ENCODE data around the gene SCFD2. TPM values are rescaled to one million over a fixed set of nuclear protein-coding genes. Genes with fewer than 3 reads are reported as not detected.
"Not testable (repeated sequence)": the region's sequence is repeated elsewhere in the genome, so short reads cannot be mapped to it uniquely, and the experiment has no call there.

The SCFD2 gene
- total RNA-seq, 1 experiment from 2014 or later = 7.4 TPM

DNA sequence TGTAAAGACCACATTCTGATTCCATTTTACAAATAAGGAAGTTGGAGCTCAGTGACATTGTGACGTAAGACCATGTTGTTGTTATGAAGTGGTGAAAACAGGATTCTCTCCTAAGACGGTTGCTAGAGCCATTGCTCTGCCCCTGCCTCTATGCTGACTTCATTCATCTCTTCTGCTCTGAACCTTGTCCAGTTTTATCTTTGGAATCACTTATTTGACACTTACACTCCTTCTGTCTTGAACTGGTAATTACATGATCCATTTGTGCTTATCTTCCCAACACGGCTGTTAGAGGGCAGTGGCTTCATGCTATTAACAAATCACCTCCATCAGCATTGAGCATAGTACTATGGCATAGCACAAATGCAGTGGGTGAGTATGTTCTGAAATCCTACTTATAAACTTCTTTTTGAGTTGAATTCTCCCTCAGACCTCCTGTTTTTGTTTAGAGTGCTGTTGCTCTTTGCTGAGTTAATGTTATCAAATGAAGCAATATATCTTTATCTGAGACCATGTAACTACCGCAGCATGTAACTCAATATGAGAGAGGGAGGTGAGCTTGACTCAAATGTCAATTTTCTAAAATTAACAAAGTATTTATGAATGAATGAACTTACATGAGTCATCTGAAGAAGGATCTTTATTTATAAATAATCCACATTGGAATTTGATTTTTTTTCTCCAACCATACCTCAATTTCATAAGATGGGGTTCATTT is 326.0 kb downstream of the SCFD2 start:
- no peaks in the 10 kb centered on the region for H3K27me3 ChIP-seq (ENCODE audit: control insufficient read depth, insufficient read depth, low read length)
- intact Hi-C loops (cut with micrococcal nuclease; ENCODE audit: unreplicated experiment) = no loop called here
- no peak for ATAC-seq
- H3K27ac ChIP-seq (ENCODE audit: low read length) = no peak overlapping the region
- in situ Hi-C loops (cut with HindIII; ENCODE audit: low pct_unique_long_range_greater_than_20kb, low sequenced_read_pairs) = no loop called here
- ChIA-PET POLR2A (no interaction called here), CTCF (no interaction called here)
- no TSS peak for BruUV-seq (replicated peaks)
- no peaks in the 10 kb centered on the region for H3K36me3 ChIP-seq (ENCODE audit: control insufficient read depth, insufficient read depth, low read length)
- no peak for DNase-seq (ENCODE audit: low read depth, low spot score)
- H3K4me3 ChIP-seq (ENCODE audit: low read depth in 2 of 2, low read length in 2 of 2) = no peak overlapping the region
- H3K4me1 ChIP-seq (ENCODE audit: control insufficient read depth, insufficient read depth, low read length) = no peaks in the 10 kb centered on the region
- no peak for TF ChIP-seq POLR2AphosphoS5 (IDR thresholded peaks at IDR 0.05; ENCODE audit: low read depth, low read length)
- TF ChIP-seq, protein P1, sequence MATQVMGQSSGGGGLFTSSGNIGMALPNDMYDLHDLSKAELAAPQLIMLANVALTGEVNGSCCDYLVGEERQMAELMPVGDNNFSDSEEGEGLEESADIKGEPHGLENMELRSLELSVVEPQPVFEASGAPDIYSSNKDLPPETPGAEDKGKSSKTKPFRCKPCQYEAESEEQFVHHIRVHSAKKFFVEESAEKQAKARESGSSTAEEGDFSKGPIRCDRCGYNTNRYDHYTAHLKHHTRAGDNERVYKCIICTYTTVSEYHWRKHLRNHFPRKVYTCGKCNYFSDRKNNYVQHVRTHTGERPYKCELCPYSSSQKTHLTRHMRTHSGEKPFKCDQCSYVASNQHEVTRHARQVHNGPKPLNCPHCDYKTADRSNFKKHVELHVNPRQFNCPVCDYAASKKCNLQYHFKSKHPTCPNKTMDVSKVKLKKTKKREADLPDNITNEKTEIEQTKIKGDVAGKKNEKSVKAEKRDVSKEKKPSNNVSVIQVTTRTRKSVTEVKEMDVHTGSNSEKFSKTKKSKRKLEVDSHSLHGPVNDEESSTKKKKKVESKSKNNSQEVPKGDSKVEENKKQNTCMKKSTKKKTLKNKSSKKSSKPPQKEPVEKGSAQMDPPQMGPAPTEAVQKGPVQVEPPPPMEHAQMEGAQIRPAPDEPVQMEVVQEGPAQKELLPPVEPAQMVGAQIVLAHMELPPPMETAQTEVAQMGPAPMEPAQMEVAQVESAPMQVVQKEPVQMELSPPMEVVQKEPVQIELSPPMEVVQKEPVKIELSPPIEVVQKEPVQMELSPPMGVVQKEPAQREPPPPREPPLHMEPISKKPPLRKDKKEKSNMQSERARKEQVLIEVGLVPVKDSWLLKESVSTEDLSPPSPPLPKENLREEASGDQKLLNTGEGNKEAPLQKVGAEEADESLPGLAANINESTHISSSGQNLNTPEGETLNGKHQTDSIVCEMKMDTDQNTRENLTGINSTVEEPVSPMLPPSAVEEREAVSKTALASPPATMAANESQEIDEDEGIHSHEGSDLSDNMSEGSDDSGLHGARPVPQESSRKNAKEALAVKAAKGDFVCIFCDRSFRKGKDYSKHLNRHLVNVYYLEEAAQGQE (IDR thresholded peaks at IDR 0.05; ENCODE audit: insufficient read depth in 1 of 2, low read depth in 2 of 2, low read length in 1 of 2) = no peak
- no peak for TF ChIP-seq SIN3A (IDR thresholded peaks at IDR 0.05; ENCODE audit: borderline replicate concordance, insufficient read depth, low read depth, low read length)
- H3K9me3 ChIP-seq (ENCODE audit: control insufficient read depth, insufficient read depth, low read depth, low read length) = no peaks in the 10 kb centered on the region

DNA sequence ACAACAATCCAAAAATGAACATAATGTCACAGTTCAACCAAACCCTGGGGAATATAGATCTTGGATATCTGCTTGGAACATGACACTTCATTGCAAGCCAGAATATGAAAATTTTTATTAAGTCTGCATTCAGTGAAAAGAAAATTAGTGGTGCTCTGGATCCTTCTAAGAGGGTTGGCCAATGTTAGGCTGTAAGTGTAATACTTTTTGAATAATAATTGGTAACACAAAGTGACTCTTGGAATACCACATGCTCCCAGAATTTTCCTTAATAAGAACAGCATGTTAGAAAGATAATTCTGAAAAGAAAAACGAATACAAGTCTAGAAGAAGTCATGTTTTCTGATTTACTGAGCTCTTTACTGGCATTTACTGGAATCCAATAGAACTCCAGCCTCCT is 328.0 kb downstream of the SCFD2 start:
- Histone ChIP-seq H3K27ac (ENCODE audit: low read length) (no peak overlapping the region), H3K4me3 (ENCODE audit: low read depth in 2 of 2, low read length in 2 of 2) (no peak overlapping the region), H3K27me3 (ENCODE audit: control insufficient read depth, insufficient read depth, low read length) (no peaks in the 10 kb centered on the region), H3K9me3 (ENCODE audit: control insufficient read depth, insufficient read depth, low read depth, low read length) (no peaks in the 10 kb centered on the region), H3K4me1 (ENCODE audit: control insufficient read depth, insufficient read depth, low read length) (no peaks in the 10 kb centered on the region), H3K36me3 (ENCODE audit: control insufficient read depth, insufficient read depth, low read length) (no peaks in the 10 kb centered on the region)
- CTCF ChIA-PET = no interaction called here
- no peak for ATAC-seq
- no TSS peak for BruUV-seq (replicated peaks)
- POLR2A ChIA-PET = no interaction called here
- no peak for TF ChIP-seq TCF7L2 (IDR thresholded peaks at IDR 0.05; ENCODE audit: low read depth, low read length)
- no peak for TF ChIP-seq POLR2AphosphoS5 (IDR thresholded peaks at IDR 0.05; ENCODE audit: low read depth, low read length)
- TF ChIP-seq, protein P1 (IDR thresholded peaks at IDR 0.05; ENCODE audit: insufficient read depth in 1 of 2, low read depth in 2 of 2, low read length in 1 of 2) = no peak
- no peak for TF ChIP-seq SIN3A (IDR thresholded peaks at IDR 0.05; ENCODE audit: borderline replicate concordance, insufficient read depth, low read depth, low read length)
- TF ChIP-seq, protein P2, sequence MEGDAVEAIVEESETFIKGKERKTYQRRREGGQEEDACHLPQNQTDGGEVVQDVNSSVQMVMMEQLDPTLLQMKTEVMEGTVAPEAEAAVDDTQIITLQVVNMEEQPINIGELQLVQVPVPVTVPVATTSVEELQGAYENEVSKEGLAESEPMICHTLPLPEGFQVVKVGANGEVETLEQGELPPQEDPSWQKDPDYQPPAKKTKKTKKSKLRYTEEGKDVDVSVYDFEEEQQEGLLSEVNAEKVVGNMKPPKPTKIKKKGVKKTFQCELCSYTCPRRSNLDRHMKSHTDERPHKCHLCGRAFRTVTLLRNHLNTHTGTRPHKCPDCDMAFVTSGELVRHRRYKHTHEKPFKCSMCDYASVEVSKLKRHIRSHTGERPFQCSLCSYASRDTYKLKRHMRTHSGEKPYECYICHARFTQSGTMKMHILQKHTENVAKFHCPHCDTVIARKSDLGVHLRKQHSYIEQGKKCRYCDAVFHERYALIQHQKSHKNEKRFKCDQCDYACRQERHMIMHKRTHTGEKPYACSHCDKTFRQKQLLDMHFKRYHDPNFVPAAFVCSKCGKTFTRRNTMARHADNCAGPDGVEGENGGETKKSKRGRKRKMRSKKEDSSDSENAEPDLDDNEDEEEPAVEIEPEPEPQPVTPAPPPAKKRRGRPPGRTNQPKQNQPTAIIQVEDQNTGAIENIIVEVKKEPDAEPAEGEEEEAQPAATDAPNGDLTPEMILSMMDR (IDR thresholded peaks at IDR 0.05) = no peak
- no peak for DNase-seq (ENCODE audit: low read depth, low spot score)
- in situ Hi-C loops (cut with HindIII; ENCODE audit: low pct_unique_long_range_greater_than_20kb, low sequenced_read_pairs) = no loop called here
- intact Hi-C loops (cut with micrococcal nuclease; ENCODE audit: unreplicated experiment) = no loop called here

DNA sequence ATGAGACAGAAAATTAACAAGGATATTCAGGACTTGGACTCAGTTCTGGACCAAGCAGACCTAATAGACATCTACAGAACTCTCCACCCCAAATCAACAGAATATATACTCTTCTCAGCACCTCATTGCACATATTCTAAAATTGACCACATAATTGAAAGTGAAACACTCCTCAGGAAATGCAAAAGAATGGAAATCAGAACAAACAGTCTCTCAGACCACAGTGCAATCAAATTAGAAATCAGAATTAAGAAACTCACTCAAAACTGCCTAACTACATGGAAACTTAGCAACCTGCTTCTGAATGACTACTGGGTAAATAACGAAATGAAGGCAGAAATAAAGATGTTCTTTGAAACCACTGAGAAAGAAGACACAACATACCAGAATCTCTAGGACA is 333.0 kb downstream of the SCFD2 start:
- BruUV-seq (replicated peaks); H3K9me3 ChIP-seq (ENCODE audit: control insufficient read depth, insufficient read depth, low read depth, low read length); in situ Hi-C loops (cut with HindIII; ENCODE audit: low pct_unique_long_range_greater_than_20kb, low sequenced_read_pairs); CTCF ChIA-PET; H3K4me1 ChIP-seq (ENCODE audit: control insufficient read depth, insufficient read depth, low read length); DNase-seq (ENCODE audit: low read depth, low spot score); POLR2A ChIA-PET; intact Hi-C loops (cut with micrococcal nuclease; ENCODE audit: unreplicated experiment); H3K27me3 ChIP-seq (ENCODE audit: control insufficient read depth, insufficient read depth, low read length); ATAC-seq; H3K27ac ChIP-seq (ENCODE audit: low read length); H3K4me3 ChIP-seq (ENCODE audit: low read depth in 2 of 2, low read length in 2 of 2); H3K36me3 ChIP-seq (ENCODE audit: control insufficient read depth, insufficient read depth, low read length): not testable (repeated sequence)
